HL-60 (cell line): Measurements from ENCODE around the gene TLL2.

Experiments
- DNase-seq, 2 experiments: peaks; one replicate each; pipeline ENCODE4 v3.0.0-alpha.2; 2010 to 2020; ENCODE audit warnings: low read depth in 1 of 2, low spot score in 1 of 2
- H3K27ac ChIP-seq: fragments of 250-450 bp; sonication (Bioruptor Pico); replicated peaks from 2 replicates; pipeline ENCODE4 v1.5.1; 2020; ENCODE audit warnings: mild to moderate bottlenecking, moderate library complexity
- H3K27me3 ChIP-seq: fragments of 250-450 bp; sonication (Bioruptor Pico); 2 replicates; pipeline ENCODE4 v1.5.1; 2021; ENCODE audit warnings: mild to moderate bottlenecking, moderate library complexity; ENCODE audit not compliant: insufficient read depth, poor library complexity, severe bottlenecking
- H3K4me3 ChIP-seq: replicated peaks from 2 replicates; pipeline ENCODE4 v1.5.1; 2011; ENCODE audit warnings: mild to moderate bottlenecking, control low read depth, low read length; ENCODE audit not compliant: insufficient read depth
- CTCF ChIP-seq: IDR thresholded peaks from one replicate; pipeline ENCODE4 v1.5.1; 2011; ENCODE audit warnings: low read length, control low read depth, inconsistent platforms; ENCODE audit not compliant: insufficient read depth
- GABPA ChIP-seq: IDR thresholded peaks from 2 replicates; pipeline ENCODE4 v1.6.1; 2012; ENCODE audit warnings: low read depth
- POLR2AphosphoS5 ChIP-seq: IDR thresholded peaks from 2 replicates; pipeline ENCODE4 v1.6.1; 2012; ENCODE audit warnings: low read depth
- REST ChIP-seq: IDR thresholded peaks from 2 replicates; pipeline ENCODE4 v1.6.1; 2012; ENCODE audit warnings: low read depth; ENCODE audit not compliant: insufficient replicate concordance
- SPI1 ChIP-seq: IDR thresholded peaks from 2 replicates; pipeline ENCODE4 v1.6.1; 2012; ENCODE audit warnings: low read depth, mild to moderate bottlenecking, borderline replicate concordance

The TLL2 gene

DNA sequence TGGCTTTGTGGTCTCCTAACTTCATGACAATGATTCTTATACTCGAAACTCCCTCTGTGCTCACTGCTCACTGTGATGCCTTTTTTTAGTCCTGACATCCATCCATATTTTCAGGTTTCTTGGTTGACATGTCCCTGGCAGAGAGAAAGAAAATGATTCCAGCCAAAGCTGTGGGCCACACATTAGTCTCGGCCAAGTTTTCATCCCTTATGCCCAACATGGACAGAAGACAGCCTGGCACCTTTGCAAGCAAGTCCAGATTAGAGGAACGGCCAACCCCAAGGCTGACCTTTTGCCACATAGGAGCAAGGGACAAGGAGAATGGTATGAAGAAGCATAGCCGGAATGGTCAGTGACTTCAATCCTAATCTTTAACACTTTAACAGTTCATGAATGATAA lies 146.3 kb downstream of the TLL2 start:
- no peak for TF ChIP-seq SPI1
- Histone ChIP-seq H3K27me3 (no peaks in the 10 kb centered on the region), H3K27ac (no peak overlapping the region), H3K4me3 (no peak overlapping the region)
- no peak for DNase-seq

- no peak for TF ChIP-seq GABPA
- no peak for TF ChIP-seq POLR2AphosphoS5
- TF ChIP-seq SPI1: no peak
- no peak for TF ChIP-seq CTCF
- no peak for TF ChIP-seq REST
- H3K4me3 ChIP-seq: no peak overlapping the region
- H3K27me3 ChIP-seq: no peaks in the 10 kb centered on the region
- DNase-seq: no peak
- no peak overlapping the region for H3K27ac ChIP-seq
These were observed 147.2 kb downstream of the TLL2 start for GRCh38 chr10:96366508-96366907.

DNA sequence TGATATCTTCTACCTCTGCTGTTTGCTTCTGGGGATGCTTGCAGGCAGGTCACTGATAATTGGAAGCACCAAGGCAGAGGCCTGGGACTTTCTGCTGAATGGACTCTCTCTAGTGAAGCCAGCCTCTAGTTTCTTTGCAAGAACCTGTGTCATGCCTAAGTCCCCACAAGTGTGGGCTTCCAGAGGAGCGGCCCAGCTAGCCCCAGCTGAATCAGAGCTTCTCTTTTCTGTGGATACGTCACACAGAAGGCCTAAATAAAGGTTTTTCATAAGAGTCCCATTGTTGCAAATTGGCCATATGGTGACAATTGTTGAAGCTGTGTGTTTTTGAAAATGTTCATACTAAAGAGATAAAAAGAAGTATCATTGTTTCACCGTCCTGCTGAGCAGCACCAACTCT lies 148.2 kb downstream of the TLL2 start:
- Histone ChIP-seq H3K27ac (no peak overlapping the region), H3K4me3 (no peak overlapping the region), H3K27me3 (no peaks in the 10 kb centered on the region)
- TF ChIP-seq POLR2AphosphoS5 (no peak), REST (no peak), GABPA (no peak), CTCF (no peak), SPI1 (no peak)
- DNase-seq: no peak

DNA sequence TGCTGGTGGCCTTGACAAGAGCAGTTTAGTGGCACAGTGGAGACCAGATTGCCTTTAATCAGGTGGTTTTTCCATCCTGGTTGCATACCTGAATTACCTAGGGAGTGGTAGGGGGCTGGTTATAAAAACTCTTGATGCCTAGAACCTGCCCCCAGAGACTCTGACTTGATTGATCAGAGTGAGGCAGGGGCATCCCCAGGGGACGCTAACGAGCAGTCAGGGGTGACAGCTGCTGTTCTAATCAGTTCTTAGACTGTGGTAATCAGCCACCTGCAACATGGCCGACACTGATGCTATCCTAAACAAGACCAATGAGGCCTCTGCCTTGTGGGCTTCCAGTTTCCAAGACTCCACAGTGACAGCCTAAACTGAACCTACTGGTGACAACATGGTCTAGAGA lies 153.0 kb downstream of the TLL2 start:
- TF ChIP-seq GABPA (no peak), POLR2AphosphoS5 (no peak), CTCF (no peak), SPI1 (no peak), REST (no peak)
- no peaks in the 10 kb centered on the region for H3K27me3 ChIP-seq
- H3K4me3 ChIP-seq: no peak overlapping the region
- no peak for DNase-seq
- no peak overlapping the region for H3K27ac ChIP-seq
